LHCN-M2 (cell line): Measurements from ENCODE around the gene ZDHHC12. TPM values are rescaled to one million over a fixed set of nuclear protein-coding genes. Genes with fewer than 3 reads are reported as not detected.

Experiments
- DNase-seq: peaks from one replicate; pipeline ENCODE4 v3.0.0-alpha.2; 2012; ENCODE audit warnings: low read depth
- total RNA-seq: library from RNA; depleted of rRNA; stranded (reverse); fragments of >200 nt; gene quantifications from 2 replicates; pipeline ENCODE4 v1.2.3, GENCODE V29; 2014; rRNA removed

Gene ZDHHC12
- total RNA-seq, 1 experiment from 2014 or later = 60.5 TPM

DNA sequence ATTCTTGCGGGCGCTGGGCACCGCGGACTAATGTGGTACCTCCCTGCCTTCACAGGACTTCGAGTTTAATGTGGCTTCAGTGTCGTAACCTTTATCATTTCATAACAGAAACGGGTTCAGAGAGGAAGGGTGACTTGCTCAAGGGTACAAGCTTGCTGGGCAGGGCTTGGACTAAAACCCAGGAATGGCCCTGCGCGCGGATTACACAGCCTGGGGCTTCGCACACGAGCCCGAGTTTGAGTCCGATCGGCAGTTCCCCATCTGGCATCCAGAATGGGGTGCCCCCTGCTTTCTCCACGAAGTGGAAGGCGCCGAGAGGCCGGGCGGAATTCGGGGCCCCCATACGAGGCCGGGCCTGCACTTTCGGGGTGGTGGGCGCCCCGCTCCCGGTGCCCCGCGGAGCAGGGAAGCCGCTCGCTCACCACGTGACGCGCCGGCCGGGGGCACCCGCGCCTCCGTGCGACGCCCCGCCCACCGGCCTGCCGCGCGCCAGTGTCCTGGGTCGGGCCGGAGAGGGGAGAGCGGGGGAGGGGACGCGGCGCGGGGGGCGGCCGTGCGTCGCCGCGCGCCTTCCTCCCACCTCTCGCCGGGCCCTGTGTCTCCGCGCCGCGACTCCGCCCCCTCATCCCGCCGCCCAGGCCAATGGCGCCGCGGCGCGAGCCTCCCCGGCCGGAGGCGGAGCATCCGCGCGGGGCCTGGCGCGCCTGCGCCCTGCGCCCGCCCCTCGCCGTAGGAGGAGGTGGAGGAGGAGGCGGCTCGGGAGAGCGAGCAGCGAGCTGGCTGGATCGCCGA lies 35.2 kb downstream of the ZDHHC12 start, which contains the start of gene SET:
Gene SET (plus strand): TSS at position 722 of the 792 bp plus-strand sequence. CDS start 361 bp downstream, outside the sequence.
- peak; percentile 90 for DNase-seq

GRCh38 chr9:128687453-128687852 lies 36.5 kb downstream of the ZDHHC12 start:
- no peak for DNase-seq

GRCh38 chr9:128685636-128686489 lies 38.1 kb downstream of the ZDHHC12 start:
- no peak for DNase-seq

DNA sequence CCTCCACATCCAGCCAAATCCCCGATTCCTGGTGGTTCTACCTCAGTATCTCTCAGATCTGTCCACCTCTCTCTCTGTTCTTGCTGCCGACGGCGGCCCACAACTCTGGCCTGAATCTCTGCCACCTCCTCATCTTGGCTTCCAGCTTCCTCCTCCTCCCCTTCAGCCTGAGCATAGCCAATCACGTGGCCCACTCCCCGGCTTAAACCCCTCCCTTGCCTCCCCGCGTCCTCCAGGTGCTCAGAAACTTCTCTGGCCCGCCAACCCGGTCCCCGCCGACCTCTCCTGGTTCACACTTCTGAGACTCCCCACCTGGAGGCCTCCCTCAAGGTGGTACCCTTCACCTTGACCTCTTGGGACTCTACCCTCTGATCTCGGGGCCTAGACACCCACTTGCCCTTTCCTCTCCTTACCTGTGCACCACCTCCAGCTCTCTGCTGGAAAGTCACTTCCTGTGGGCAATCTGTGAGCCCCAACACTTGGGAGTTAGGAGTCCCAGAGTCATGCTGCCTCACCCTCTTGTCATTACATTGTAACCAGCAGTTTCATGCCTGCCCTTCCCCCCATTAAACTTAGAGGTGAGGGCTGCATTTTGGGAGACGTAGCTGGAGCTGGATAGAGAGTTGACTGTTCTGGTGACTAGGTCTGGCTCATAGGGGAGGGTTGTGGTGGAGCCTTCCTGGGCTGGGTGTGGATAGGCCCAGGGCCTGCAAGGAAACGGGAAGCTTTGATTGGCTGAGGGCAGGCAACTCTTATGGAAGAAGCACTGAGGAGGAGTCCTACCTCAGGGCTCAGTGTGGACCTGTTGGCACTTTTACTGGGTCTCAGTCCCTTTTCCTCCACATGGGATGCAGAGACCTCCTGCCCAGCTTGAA lies 39.4 kb downstream of the ZDHHC12 start:
- DNase-seq = no peak

DNA sequence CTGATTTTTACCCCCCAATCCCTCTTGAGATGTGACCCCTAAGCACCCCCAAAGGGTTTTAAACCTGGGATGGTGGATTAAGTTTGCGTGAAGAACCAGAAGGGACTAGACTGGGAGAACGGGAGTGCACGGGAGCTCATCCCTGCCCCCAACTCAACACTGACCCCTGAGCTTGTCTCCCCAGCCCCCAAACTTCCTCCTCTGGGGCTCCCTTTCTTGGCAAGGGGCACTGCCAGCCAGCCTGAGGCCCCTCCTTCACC lies 39.9 kb downstream of the ZDHHC12 start:
- DNase-seq = no peak

DNA sequence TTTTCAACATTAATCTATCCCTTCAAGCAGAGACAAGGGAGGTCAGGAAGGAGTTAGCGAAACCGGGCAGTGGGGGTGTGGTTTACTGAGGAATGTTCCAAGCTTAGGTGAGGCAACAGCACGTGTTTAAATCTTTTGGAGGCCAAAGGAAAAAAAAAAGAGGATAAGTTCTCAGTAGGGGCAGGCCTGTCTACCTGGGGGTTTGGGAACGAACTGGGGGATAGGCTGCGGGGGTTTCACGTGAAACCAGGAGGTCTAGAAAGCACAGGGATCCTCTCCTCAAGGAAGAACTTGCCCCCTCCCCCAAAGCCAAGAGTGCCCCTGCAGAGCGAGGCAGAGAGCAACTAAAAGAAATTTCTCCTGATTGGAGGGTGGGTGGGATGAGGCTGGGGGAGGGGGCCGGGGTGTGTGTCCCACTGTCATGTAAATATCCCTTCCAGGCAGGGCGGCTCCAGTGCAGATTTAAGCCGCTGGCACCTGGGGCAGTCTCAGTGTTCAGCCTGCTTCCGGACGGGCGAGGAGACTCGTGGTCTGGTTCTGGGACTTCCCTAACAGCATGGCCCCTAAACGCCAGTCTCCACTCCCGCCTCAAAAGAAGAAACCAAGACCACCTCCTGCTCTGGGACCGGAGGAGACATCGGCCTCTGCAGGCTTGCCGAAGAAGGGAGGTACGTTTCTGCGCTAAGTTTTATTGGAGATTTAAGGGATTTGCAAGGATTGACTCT lies 40.4 kb downstream of the ZDHHC12 start:
- no peak for DNase-seq

GRCh38 chr9:128677794-128678193 lies 46.1 kb downstream of the ZDHHC12 start:
- DNase-seq = no peak

DNA sequence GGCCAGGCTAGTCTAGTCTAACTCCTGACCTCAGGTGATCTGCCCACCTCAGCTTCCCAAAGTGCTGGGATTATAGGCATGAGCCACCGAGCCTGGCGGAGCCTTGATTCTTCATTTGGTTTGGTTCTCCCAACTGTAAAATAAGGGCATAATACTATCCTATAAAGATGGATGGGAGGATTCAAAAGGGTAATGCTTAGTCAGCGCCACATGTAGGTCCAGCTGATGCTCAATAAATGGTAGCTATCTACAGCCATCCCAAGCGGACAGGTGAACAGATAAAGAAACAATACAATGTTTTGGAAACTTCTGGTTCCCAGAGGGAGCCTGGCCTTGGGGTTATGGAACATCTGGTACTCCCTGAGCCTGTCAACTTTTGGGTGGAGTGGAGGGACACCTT lies 48.5 kb downstream of the ZDHHC12 start:
- DNase-seq = no peak

Other genes with a start within 250 kb of the ZDHHC12 start
- 50.1 and 53.2 TPM in 2 replicates for gene GLE1, start 219.4 kb downstream of the ZDHHC12 start, total RNA-seq
- 169 and 208 TPM in 2 replicates for gene SPTAN1, start 171.5 kb downstream of the ZDHHC12 start, total RNA-seq
- gene DYNC2I2, start 67.3 kb downstream of the ZDHHC12 start, total RNA-seq = 160 and 162 TPM in 2 replicates
- 454 and 528 TPM in 2 replicates for gene SET, start 34.9 kb downstream of the ZDHHC12 start, total RNA-seq
- gene PKN3, start 21.6 kb downstream of the ZDHHC12 start, total RNA-seq = 4.2 and 4.4 TPM in 2 replicates
- 24.2 and 24.5 TPM in 2 replicates for gene ZER1, start 47.8 kb upstream of the ZDHHC12 start, total RNA-seq
- gene TBC1D13, start 63.1 kb upstream of the ZDHHC12 start, total RNA-seq = 17.6 and 28.1 TPM in 2 replicates
- gene ENDOG, start 94.4 kb upstream of the ZDHHC12 start, total RNA-seq = 30.5 and 48.3 TPM in 2 replicates
- gene SPOUT1, start 105.7 kb upstream of the ZDHHC12 start, total RNA-seq = 29.9 and 32.1 TPM in 2 replicates
- gene KYAT1, start 157.8 kb upstream of the ZDHHC12 start, total RNA-seq = 9.6 and 9.8 TPM in 2 replicates
- gene LRRC8A, start 158.0 kb upstream of the ZDHHC12 start, total RNA-seq = 42.3 and 46.8 TPM in 2 replicates
- gene PHYHD1, start 196.9 kb upstream of the ZDHHC12 start, total RNA-seq = 17.3 and 19.5 TPM in 2 replicates
- 34.4 and 39.0 TPM in 2 replicates for gene DOLK, start 223.5 kb upstream of the ZDHHC12 start, total RNA-seq
- gene NUP188, start 223.6 kb upstream of the ZDHHC12 start, total RNA-seq = 61.6 and 80.0 TPM in 2 replicates